A673 (cell line): ENCODE data around the gene L3MBTL3.

Experiments used
- CTCF ChIP-seq: fragments of 300-800, 200-600 bp; sonication (generic); conservative IDR thresholded peaks from 2 replicates; pipeline ENCODE4 v1.5.1; 2017; ENCODE audit warnings: low read depth, mild to moderate bottlenecking, antibody characterized with exemption, low read length, moderate library complexity, mixed read lengths
- EZH2 ChIP-seq: fragments of 200-600 bp; sonication (generic); IDR thresholded peaks from 2 replicates; pipeline ENCODE4 v1.6.1; 2017; ENCODE audit warnings: borderline replicate concordance, low read depth, mild to moderate bottlenecking, mixed read lengths, antibody characterized with exemption, low read length; ENCODE audit not compliant: poor library complexity, severe bottlenecking

GRCh38 chr6:130152908-130153510, 134.6 kb downstream of the L3MBTL3 start:
- TF ChIP-seq CTCF (no peak), EZH2 (no peak)
